Measurements from ENCODE around the gene CPLX4.

DNA sequence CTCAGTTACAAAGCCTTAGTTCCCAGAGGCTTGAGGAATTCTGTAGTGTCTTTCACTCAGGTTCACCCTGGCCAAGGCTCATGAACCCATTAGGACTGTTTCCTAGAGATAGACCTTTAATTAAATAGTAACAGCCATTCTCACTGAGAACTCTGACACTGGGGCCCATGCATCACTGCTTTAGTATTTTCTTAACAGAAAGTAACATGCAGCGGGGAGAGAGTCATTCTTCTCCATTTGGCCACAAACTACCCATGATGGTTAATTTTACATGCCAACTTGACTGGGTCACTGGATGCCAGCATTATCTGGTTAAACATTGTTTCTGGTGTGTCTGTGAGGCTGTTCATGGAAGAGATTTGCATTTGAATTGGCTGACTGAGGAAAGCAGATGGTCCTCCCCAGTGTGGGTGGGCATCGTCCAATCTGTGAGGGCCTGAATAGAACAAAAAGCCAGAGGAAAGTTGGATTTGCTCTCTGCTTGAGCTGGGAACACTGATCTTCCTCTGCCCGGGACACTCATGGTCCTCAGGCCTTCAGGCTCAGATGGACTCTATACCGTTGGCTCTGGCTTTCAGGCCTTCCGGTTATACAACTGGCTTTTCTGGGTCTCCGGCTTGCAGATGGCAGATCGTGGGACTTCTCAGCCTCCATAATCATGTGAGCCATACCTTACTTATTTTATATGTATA lies 5.6 kb upstream of the CPLX4 start:
- TF ChIP-seq, protein P1, sequence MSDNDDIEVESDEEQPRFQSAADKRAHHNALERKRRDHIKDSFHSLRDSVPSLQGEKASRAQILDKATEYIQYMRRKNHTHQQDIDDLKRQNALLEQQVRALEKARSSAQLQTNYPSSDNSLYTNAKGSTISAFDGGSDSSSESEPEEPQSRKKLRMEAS (IDR thresholded peaks at IDR 0.05) = no peak
- TF ChIP-seq TAF1 (IDR thresholded peaks at IDR 0.05; ENCODE audit: low read depth) (no peak), EP300 (IDR thresholded peaks at IDR 0.05; ENCODE audit: borderline replicate concordance) (no peak), FOXM1 (IDR thresholded peaks at IDR 0.05; ENCODE audit: borderline replicate concordance, low read depth) (no peak), CEBPB (IDR thresholded peaks at IDR 0.05) (no peak), YY1 (IDR thresholded peaks at IDR 0.05; ENCODE audit: low read depth) (no peak), EGR1 (IDR thresholded peaks at IDR 0.05) (no peak), CREB1 (IDR thresholded peaks at IDR 0.05; ENCODE audit: low read depth) (no peak), NFIC (IDR thresholded peaks at IDR 0.05) (no peak), RAD21 (IDR thresholded peaks at IDR 0.05; ENCODE audit: low read depth) (no peak)
- TF ChIP-seq, protein P2, sequence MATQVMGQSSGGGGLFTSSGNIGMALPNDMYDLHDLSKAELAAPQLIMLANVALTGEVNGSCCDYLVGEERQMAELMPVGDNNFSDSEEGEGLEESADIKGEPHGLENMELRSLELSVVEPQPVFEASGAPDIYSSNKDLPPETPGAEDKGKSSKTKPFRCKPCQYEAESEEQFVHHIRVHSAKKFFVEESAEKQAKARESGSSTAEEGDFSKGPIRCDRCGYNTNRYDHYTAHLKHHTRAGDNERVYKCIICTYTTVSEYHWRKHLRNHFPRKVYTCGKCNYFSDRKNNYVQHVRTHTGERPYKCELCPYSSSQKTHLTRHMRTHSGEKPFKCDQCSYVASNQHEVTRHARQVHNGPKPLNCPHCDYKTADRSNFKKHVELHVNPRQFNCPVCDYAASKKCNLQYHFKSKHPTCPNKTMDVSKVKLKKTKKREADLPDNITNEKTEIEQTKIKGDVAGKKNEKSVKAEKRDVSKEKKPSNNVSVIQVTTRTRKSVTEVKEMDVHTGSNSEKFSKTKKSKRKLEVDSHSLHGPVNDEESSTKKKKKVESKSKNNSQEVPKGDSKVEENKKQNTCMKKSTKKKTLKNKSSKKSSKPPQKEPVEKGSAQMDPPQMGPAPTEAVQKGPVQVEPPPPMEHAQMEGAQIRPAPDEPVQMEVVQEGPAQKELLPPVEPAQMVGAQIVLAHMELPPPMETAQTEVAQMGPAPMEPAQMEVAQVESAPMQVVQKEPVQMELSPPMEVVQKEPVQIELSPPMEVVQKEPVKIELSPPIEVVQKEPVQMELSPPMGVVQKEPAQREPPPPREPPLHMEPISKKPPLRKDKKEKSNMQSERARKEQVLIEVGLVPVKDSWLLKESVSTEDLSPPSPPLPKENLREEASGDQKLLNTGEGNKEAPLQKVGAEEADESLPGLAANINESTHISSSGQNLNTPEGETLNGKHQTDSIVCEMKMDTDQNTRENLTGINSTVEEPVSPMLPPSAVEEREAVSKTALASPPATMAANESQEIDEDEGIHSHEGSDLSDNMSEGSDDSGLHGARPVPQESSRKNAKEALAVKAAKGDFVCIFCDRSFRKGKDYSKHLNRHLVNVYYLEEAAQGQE (IDR thresholded peaks at IDR 0.05; ENCODE audit: low read depth) = no peak
